HEK293 (cell line): Measurements from ENCODE around the gene DNAAF5.

ENCODE experiments used
- CTCF ChIA-PET: fragments of 350-600 bp; formaldehyde crosslinking; extraction: SDS; loops from one replicate; lab custom pipeline; 2021; ENCODE audit warnings: antibody characterized with exemption; lab: Yijun Ruan, JAX
- POLR2A ChIA-PET: fragments of 300-600 bp; formaldehyde crosslinking; extraction: SDS; loops from one replicate; lab custom pipeline; 2020; ENCODE audit warnings: antibody characterized with exemption, inconsistent platforms; lab: Yijun Ruan, JAX
- H3K27ac ChIP-seq: fragments of 200-500 bp; sonication (Bioruptor generic); 2 replicates; pipeline ENCODE4 v1.5.1; 2014; ENCODE audit warnings: low read depth, low read length, control low read depth, inconsistent platforms; ENCODE audit errors: extremely low read depth
- H3K36me3 ChIP-seq, 2 experiments: fragments of 200-500 bp in 1 of 2; sonication (Bioruptor generic) in 1 of 2; 1 replicate in 1 of 2; 2 replicates in 1 of 2; pipeline ENCODE4 v1.5.1; 2014 to 2017; ENCODE audit warnings: inconsistent platforms in 2 of 2, low read length in 2 of 2; ENCODE audit not compliant: control insufficient read depth in 2 of 2, insufficient read depth in 1 of 2
- H3K4me1 ChIP-seq: fragments of 200-500 bp; sonication (Bioruptor generic); 2 replicates; pipeline ENCODE4 v1.5.1; 2014; ENCODE audit warnings: mild to moderate bottlenecking, low read length, inconsistent platforms; ENCODE audit not compliant: control insufficient read depth, insufficient read depth
- H3K4me3 ChIP-seq: 2 replicates; pipeline ENCODE4 v1.5.1; 2011; ENCODE audit warnings: low read depth, mild to moderate bottlenecking, control low read depth, low read length, moderate library complexity
- H3K9me3 ChIP-seq: fragments of 200-500 bp; sonication (Bioruptor generic); 2 replicates; pipeline ENCODE4 v1.5.1; 2014; ENCODE audit warnings: low read depth, low read length, inconsistent platforms; ENCODE audit not compliant: control insufficient read depth, insufficient read depth
- BCL11B ChIP-seq: fragments of 450-650 bp; formaldehyde crosslinking; IDR thresholded peaks from 2 replicates; pipeline ENCODE4 v1.5.1; 2016; ENCODE audit warnings: low read depth, missing biosample characterization, missing genetic modification characterization
- FEZF1 ChIP-seq: fragments of 450-650 bp; formaldehyde crosslinking; IDR thresholded peaks from 2 replicates; pipeline ENCODE4 v1.5.1; 2016; ENCODE audit warnings: missing biosample characterization, missing genetic modification characterization
- MYNN ChIP-seq: fragments of 450-650 bp; formaldehyde crosslinking; IDR thresholded peaks from 2 replicates; pipeline ENCODE4 v1.5.1; 2016; ENCODE audit warnings: missing biosample characterization, missing genetic modification characterization, borderline replicate concordance
- PBX3 ChIP-seq: sonication (generic); formaldehyde crosslinking; IDR thresholded peaks from 2 replicates; pipeline ENCODE4 v1.8.1; 2022; ENCODE audit warnings: mild to moderate bottlenecking, moderate library complexity, missing genetic modification reagents
- PRDM1 ChIP-seq: fragments of 450-650 bp; formaldehyde crosslinking; IDR thresholded peaks from 2 replicates; pipeline ENCODE4; 2016; ENCODE audit warnings: missing biosample characterization, missing genetic modification characterization
- REPIN1 ChIP-seq: fragments of 450-650 bp; formaldehyde crosslinking; IDR thresholded peaks from 2 replicates; pipeline ENCODE4 v1.5.1; 2017; ENCODE audit warnings: missing biosample characterization, missing genetic modification characterization, low read depth
- SP7 ChIP-seq: fragments of 450-650 bp; formaldehyde crosslinking; IDR thresholded peaks from 2 replicates; pipeline ENCODE4 v1.5.1; 2016; ENCODE audit warnings: missing biosample characterization, missing genetic modification characterization
- TSHZ1 ChIP-seq: fragments of 450-650 bp; formaldehyde crosslinking; IDR thresholded peaks from 2 replicates; pipeline ENCODE4 v1.5.1; 2016; ENCODE audit warnings: missing biosample characterization, missing genetic modification characterization, borderline replicate concordance
- ZBTB17 ChIP-seq: fragments of 450-650 bp; formaldehyde crosslinking; IDR thresholded peaks from 2 replicates; pipeline ENCODE4 v1.5.1; 2016; ENCODE audit warnings: missing biosample characterization, missing genetic modification characterization
- ZFP3 ChIP-seq: fragments of 450-650 bp; formaldehyde crosslinking; IDR thresholded peaks from 2 replicates; pipeline ENCODE4 v1.5.1; 2016; ENCODE audit warnings: low read depth, missing biosample characterization, missing genetic modification characterization
- ZFP41 ChIP-seq: fragments of 450-650 bp; formaldehyde crosslinking; IDR thresholded peaks from 2 replicates; pipeline ENCODE4 v1.5.1; 2016; ENCODE audit warnings: missing biosample characterization, missing genetic modification characterization, borderline replicate concordance
- ZNF121 ChIP-seq: fragments of 450-650 bp; formaldehyde crosslinking; IDR thresholded peaks from 2 replicates; pipeline ENCODE4 v1.5.1; 2016; ENCODE audit warnings: missing biosample characterization, missing genetic modification characterization
- ZNF16 ChIP-seq: fragments of 450-650 bp; formaldehyde crosslinking; IDR thresholded peaks from 2 replicates; pipeline ENCODE4 v1.5.1; 2016; ENCODE audit warnings: low read depth, missing biosample characterization, missing genetic modification characterization
- ZNF19 ChIP-seq: fragments of 450-650 bp; formaldehyde crosslinking; IDR thresholded peaks from 2 replicates; pipeline ENCODE4; 2016; ENCODE audit warnings: missing biosample characterization, missing genetic modification characterization, low read depth
- ZNF426 ChIP-seq: fragments of 450-650 bp; formaldehyde crosslinking; IDR thresholded peaks from 2 replicates; pipeline ENCODE4 v1.5.1; 2017; ENCODE audit warnings: missing biosample characterization, missing genetic modification characterization, mild to moderate bottlenecking, inconsistent platforms, moderate library complexity
- ZNF548 ChIP-seq: fragments of 450-650 bp; formaldehyde crosslinking; IDR thresholded peaks from 2 replicates; pipeline ENCODE4 v1.5.1; 2016; ENCODE audit warnings: missing biosample characterization, missing genetic modification characterization
- ZNF639 ChIP-seq: fragments of 450-650 bp; formaldehyde crosslinking; IDR thresholded peaks from 2 replicates; pipeline ENCODE4 v1.5.1; 2016; ENCODE audit warnings: missing biosample characterization, missing genetic modification characterization
- ZNF658 ChIP-seq: fragments of 450-650 bp; formaldehyde crosslinking; IDR thresholded peaks from 2 replicates; pipeline ENCODE4; 2016; ENCODE audit warnings: missing biosample characterization, missing genetic modification characterization
- ZNF660 ChIP-seq: fragments of 450-650 bp; IDR thresholded peaks from 2 replicates; pipeline ENCODE4 v1.5.1; 2018; ENCODE audit warnings: missing biosample characterization, mild to moderate bottlenecking, missing genetic modification characterization
- ZNF677 ChIP-seq: fragments of 450-650 bp; IDR thresholded peaks from 2 replicates; pipeline ENCODE4 v1.5.0; 2018; ENCODE audit warnings: missing biosample characterization, mild to moderate bottlenecking, missing genetic modification characterization, moderate library complexity
- TF ChIP-seq, protein P1 (sequence below): fragments of 450-650 bp; formaldehyde crosslinking; IDR thresholded peaks from 2 replicates; pipeline ENCODE4; 2016; ENCODE audit warnings: missing biosample characterization, missing genetic modification characterization

DNAAF5 gene

GRCh38 chr7:723541-723940 lies 3.0 kb upstream of the DNAAF5 start:
- POLR2A ChIA-PET = no interaction called here

DNA sequence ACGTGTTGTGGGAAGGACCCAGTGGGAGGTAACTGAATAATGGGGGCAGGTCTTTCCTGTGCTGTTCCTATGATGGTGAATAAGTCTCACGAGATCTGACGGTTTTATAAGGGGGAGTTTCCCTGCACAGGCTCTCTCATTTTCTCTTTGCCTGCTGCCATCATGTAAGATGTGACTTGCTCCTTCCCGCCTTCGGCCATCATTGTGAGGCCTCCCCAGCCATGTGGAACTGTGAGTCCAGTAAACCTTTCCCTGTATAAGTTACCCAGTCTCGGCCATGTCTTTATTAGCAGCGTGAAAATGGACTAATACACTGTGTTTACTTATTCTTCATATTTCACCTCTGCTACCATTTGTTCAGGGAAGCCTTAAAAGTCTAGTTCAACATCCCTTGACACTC lies 2.2 kb upstream of the DNAAF5 start:
- Histone ChIP-seq H3K4me3 (no peak overlapping the region), H3K4me1 (no peaks in the 10 kb centered on the region), H3K9me3 (no peaks in the 10 kb centered on the region), H3K27ac (no peak overlapping the region), H3K36me3 (peaks cover 0 to 7% of the 10 kb centered on the region in 2 experiments; a peak in 1 of 3 replicates)
- CTCF ChIA-PET = no interaction called here
- TF ChIP-seq ZNF121 (no peak), REPIN1 (no peak), ZNF16 (tag by site-specific recombination) (no peak)
- POLR2A ChIA-PET = no interaction called here

More at GRCh38 chr7:723541-723940, 3.0 kb upstream of the DNAAF5 start:
- Histone ChIP-seq H3K4me3 (no peak overlapping the region), H3K9me3 (no peaks in the 10 kb centered on the region), H3K36me3 (peaks cover 0 to 5% of the 10 kb centered on the region in 2 experiments; a peak in 1 of 3 replicates), H3K27ac (no peak overlapping the region), H3K4me1 (no peaks in the 10 kb centered on the region)
- CTCF ChIA-PET = interaction anchor here (0.6 kb wide), 1 partner anchor 19 kb away, joined by 3 read pairs; no protein-coding TSS in a partner anchor
- TF ChIP-seq, protein P1, sequence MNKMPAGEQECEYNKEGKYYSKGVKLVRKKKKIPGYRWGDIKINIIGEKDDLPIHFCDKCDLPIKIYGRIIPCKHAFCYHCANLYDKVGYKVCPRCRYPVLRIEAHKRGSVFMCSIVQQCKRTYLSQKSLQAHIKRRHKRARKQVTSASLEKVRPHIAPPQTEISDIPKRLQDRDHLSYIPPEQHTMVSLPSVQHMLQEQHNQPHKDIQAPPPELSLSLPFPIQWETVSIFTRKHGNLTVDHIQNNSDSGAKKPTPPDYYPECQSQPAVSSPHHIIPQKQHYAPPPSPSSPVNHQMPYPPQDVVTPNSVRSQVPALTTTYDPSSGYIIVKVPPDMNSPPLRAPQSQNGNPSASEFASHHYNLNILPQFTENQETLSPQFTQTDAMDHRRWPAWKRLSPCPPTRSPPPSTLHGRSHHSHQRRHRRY (tag by site-specific recombination) = no peak
- TF ChIP-seq ZNF658 (tag by site-specific recombination) (no peak), ZNF19 (tag by site-specific recombination) (no peak), ZFP3 (tag by site-specific recombination) (no peak), MYNN (tag by site-specific recombination) (no peak), BCL11B (tag by site-specific recombination) (no peak)

DNA sequence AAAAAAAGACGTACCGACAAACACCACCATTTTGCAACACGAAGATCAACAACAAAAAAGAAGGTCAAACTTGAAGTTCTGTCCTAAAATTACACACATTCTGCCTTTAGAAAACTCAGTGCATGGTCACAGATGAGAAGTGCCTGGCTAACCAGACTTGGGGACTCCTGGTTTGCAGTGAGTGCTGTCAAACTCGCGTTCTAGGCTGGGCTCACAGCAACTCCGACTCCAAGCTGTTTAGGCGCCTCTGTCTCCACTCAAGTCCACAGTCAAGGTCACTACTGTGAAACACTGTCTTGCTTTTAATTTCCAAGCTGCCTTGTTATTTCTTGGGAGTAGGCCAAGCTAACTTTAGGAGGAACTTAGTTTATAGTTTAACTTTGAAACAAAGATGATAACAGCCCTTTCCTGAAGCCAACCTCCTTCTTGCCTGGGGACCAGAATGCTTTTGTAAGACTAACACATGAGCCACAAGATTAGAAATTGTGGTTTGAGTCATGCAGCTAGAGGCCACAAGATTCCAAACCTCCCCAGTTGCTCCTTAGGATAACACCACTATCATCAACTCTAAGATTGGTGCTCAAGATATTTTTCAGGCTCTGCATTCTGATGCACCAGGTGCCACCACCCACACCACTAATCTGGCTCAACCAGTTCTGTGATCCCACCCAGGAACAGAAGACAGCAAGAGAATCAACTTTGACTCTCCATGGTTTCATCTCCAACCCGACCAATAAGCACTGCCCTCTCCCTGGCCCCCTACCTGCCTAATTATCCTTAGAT lies 1.1 kb upstream of the DNAAF5 start:
- Histone ChIP-seq H3K9me3 (no peaks in the 10 kb centered on the region), H3K36me3 (peaks cover 0 to 18% of the 10 kb centered on the region in 2 experiments; a peak in 1 of 3 replicates), H3K4me1 (no peaks in the 10 kb centered on the region), H3K4me3 (no peak overlapping the region), H3K27ac (no peak overlapping the region)
- CTCF ChIA-PET = interaction anchor here (0.8 kb wide), 1 partner anchor 9 kb away, joined by 3 read pairs; no protein-coding TSS in a partner anchor
- TF ChIP-seq ZNF548 (tag by site-specific recombination) (0 out of 2 replicates have a peak, but pooled peaks have one; percentile 10), ZNF639 (tag by site-specific recombination) (no peak), ZFP41 (no peak)
- POLR2A ChIA-PET = interaction anchor here (0.5 to 0.7 kb wide), 2 partner anchors 33 to 81 kb away, joined by 3 read pairs; no protein-coding TSS in a partner anchor

DNA sequence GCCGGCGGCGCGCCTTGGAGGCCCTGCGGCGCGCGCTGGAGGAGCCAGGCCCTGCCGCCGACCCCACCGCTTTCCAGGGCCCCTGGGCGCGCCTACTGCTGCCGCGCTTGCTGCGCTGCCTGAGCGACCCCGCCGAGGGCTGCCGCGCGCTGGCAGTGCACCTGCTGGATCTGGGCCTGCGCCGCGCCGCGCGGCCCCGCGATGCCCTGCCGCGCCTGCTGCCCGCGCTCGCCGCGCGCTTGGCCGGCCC lies 280 bp downstream of the DNAAF5 start:
- H3K27ac ChIP-seq = peak overlapping the region; percentile 88; the same call in 1 of the 2 replicates
- peaks cover 0 to 31% of the 10 kb centered on the region in 2 experiments; a peak in 1 of 3 replicates for H3K36me3 ChIP-seq
- ChIA-PET POLR2A (no interaction called here), CTCF (no interaction called here)
- H3K4me3 ChIP-seq = peak overlapping the region; percentile 62
- no peaks in the 10 kb centered on the region for H3K4me1 ChIP-seq
- no peaks in the 10 kb centered on the region for H3K9me3 ChIP-seq
- TF ChIP-seq PRDM1 = no peak
- TF ChIP-seq ZNF677 (tag by site-specific recombination) = peak; percentile 31; the same call in 1 of the 2 replicates
- TF ChIP-seq ZBTB17 (tag by site-specific recombination) = no peak
- 0 out of 2 replicates have a peak, but pooled peaks have one; percentile 5 for TF ChIP-seq ZNF660 (tag by site-specific recombination)
- no peak for TF ChIP-seq FEZF1 (tag by site-specific recombination)
- no peak for TF ChIP-seq PBX3
- TF ChIP-seq TSHZ1 (tag by site-specific recombination) = no peak
- no peak for TF ChIP-seq ZNF426 (tag by site-specific recombination)
- TF ChIP-seq SP7 (tag by site-specific recombination) = no peak
